ENCODE measurements around the gene EFHC1.

- no peak for TF ChIP-seq CTCF (IDR thresholded peaks at IDR 0.05 in 8 of 11, conservative IDR thresholded peaks at IDR 0.05 in 3 of 11)
- TF ChIP-seq POLR2AphosphoS5 (IDR thresholded peaks at IDR 0.05): no peak
Measured at GRCh38 chr6:52388790-52389189, 31.4 kb upstream of the EFHC1 start.
